Sigmoid colon (tissue), 7 donors: ENCODE results near the gene MAPRE2. TPM values are rescaled to one million over a fixed set of nuclear protein-coding genes. Genes with fewer than 3 reads are reported as not detected.

Experiments
- DNase-seq: peaks from one replicate; pipeline ENCODE4 v3.0.0-alpha.2; 2019
- H3K27ac ChIP-seq, 4 donors: fragments of 200-600 bp; sonication (generic); one replicate each; pipeline ENCODE4 v1.5.1; 2016 to 2019; ENCODE audit warnings: mild to moderate bottlenecking in 1 of 4
- H3K27me3 ChIP-seq, 3 donors: fragments of 200-600 bp; sonication (generic); one replicate each; pipeline ENCODE4 v1.5.1; 2019; ENCODE audit warnings: mild to moderate bottlenecking in 1 of 3
- H3K36me3 ChIP-seq, 4 donors: fragments of 200-600 bp; sonication (generic); one replicate each; pipeline ENCODE4 v1.5.1; 2016 to 2019
- H3K4me1 ChIP-seq, 4 donors: fragments of 200-600 bp; sonication (generic); one replicate each; pipeline ENCODE4 v1.5.1; 2017 to 2019
- H3K4me3 ChIP-seq, 4 donors: fragments of 200-600 bp; sonication (generic); one replicate each; pipeline ENCODE4 v1.5.1; 2017 to 2019; ENCODE audit warnings: mild to moderate bottlenecking in 2 of 4, moderate library complexity in 1 of 4
- H3K9me3 ChIP-seq, 4 donors: fragments of 200-600 bp in 3 of 4; sonication (generic) in 3 of 4; one replicate each; pipeline versions ENCODE4 v1.5.1 to v1.6.1; 2013 to 2019
- EP300 ChIP-seq, 4 donors: sonication (generic); formaldehyde crosslinking; IDR thresholded peaks; one replicate each; pipeline ENCODE4 v1.6.1; 2017; ENCODE audit warnings: antibody characterized with exemption in 4 of 4
- POLR2A ChIP-seq, 2 donors: fragments of 450-650 bp; IDR thresholded peaks; one replicate each; pipeline ENCODE4 v1.6.1; 2016; ENCODE audit warnings: antibody characterized with exemption in 2 of 2, mild to moderate bottlenecking in 2 of 2, moderate library complexity in 2 of 2
- POLR2AphosphoS5 ChIP-seq, 4 donors: sonication (generic); formaldehyde crosslinking; IDR thresholded peaks; one replicate each; pipeline ENCODE4 v1.6.1; 2017; ENCODE audit warnings: antibody characterized with exemption in 4 of 4
- WGBS, 2 donors: extraction: QIAGEN DNeasy Blood & Tissue Kit; methylation state at CpG; one replicate each; pipeline ENCODE4 v1.1.7; 2013; 5-methylcytosine and 5-hydroxymethylcytosine counted together
- intact Hi-C: fragments of 100-400 bp; cut with DNase I; formaldehyde crosslinking; loops from one replicate; pipeline ENCODE4 v1.15.1; 2023
- polyA plus RNA-seq, 3 donors: library from polyadenylated mRNA; stranded (reverse); fragments of 200-250 nt; gene quantifications; one replicate each; pipeline ENCODE4 v1.2.3, GENCODE V29; 2013
- total RNA-seq, 4 donors: library from RNA; depleted of rRNA; stranded (reverse); fragments of >200 nt; gene quantifications; one replicate each; pipeline ENCODE4 v1.1.0, GENCODE V29; 2016
- TF ChIP-seq, protein P1 (sequence below), 4 experiments: fragments of 450-650 bp in 3 of 4; fragments of 200-600 bp in 1 of 4; IDR thresholded peaks; one replicate each; pipeline ENCODE4 v1.5.1; 2016 to 2019; ENCODE audit warnings: antibody characterized with exemption in 4 of 4, mild to moderate bottlenecking in 3 of 4, moderate library complexity in 2 of 4
- donor health status: healthy with polysubstance abuse.
- donor health status: Bipolar disorder and iron deficiency.
- donor health status: healthy.

MAPRE2 gene
- total and polyA plus RNA-seq, 7 donors, result 14.0 to 31.6 (median 21.0) TPM

DNA sequence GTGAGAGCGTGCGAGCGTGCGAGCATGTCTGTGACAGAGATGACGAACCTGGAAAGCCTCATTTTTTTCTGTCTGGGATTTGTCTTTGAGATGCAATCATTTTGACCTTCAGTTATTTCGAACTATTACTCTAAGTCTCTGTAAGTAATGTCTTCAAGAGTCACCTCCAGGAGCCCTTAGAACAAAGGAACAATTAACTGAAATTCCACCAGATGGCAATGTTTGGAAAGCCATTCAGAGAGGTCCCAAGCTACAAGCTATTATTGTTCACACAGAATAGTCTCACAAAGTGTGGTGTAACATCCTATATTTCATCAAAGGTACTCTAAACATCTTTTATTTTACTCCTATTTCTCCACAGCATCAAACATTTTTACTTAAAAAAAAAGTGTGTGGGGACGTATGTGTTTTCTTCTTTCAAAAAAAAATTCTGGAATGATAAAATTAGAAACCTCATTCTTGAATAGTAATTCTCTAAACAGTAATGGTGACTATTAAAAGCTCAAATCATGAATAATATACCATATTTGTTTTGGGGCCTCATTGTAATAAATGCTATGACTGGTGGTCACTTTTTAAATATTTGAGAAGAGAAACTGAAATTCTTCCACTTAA lies 35.1 kb upstream of the MAPRE2 start:
- intact Hi-C loops, result loop anchor here (1.0 kb wide), 1 partner anchor 138 kb away; no protein-coding TSS in a partner anchor
- H3K9me3 ChIP-seq, result no peaks in the 10 kb centered on the region
- no peak for DNase-seq

DNA sequence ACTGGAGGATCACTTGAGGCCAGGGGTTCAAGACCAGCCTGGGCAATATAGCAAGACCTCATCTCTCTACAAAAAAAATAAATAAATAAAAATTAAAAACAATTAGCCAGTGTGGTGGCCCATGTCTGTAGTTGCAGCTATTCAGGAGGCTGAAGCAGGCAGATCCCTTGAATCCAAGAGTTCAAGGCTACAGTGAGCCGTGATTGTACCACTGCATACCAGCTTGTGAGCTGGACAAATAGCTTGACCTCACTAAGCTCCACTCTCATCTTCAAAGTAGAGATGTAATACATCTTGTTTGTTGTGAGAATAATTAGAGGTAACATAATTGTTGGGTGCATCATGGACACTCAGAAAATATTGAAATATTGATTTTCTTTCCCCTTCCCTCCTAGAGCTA lies 31.1 kb upstream of the MAPRE2 start:
- H3K27ac ChIP-seq, result no peak overlapping the region
- intact Hi-C loops, result no loop called here
- H3K36me3 ChIP-seq, result no peaks in the 10 kb centered on the region
- no peak for DNase-seq
- no peaks in the 10 kb centered on the region for H3K27me3 ChIP-seq
- H3K4me3 ChIP-seq, result no peak overlapping the region
- TF ChIP-seq EP300 (IDR thresholded peaks at IDR 0.05) (no peak), POLR2A (IDR thresholded peaks at IDR 0.05) (no peak), POLR2AphosphoS5 (IDR thresholded peaks at IDR 0.05) (no peak)
- TF ChIP-seq, protein P1, sequence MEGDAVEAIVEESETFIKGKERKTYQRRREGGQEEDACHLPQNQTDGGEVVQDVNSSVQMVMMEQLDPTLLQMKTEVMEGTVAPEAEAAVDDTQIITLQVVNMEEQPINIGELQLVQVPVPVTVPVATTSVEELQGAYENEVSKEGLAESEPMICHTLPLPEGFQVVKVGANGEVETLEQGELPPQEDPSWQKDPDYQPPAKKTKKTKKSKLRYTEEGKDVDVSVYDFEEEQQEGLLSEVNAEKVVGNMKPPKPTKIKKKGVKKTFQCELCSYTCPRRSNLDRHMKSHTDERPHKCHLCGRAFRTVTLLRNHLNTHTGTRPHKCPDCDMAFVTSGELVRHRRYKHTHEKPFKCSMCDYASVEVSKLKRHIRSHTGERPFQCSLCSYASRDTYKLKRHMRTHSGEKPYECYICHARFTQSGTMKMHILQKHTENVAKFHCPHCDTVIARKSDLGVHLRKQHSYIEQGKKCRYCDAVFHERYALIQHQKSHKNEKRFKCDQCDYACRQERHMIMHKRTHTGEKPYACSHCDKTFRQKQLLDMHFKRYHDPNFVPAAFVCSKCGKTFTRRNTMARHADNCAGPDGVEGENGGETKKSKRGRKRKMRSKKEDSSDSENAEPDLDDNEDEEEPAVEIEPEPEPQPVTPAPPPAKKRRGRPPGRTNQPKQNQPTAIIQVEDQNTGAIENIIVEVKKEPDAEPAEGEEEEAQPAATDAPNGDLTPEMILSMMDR (IDR thresholded peaks at IDR 0.05), result no peak
- H3K4me1 ChIP-seq, result no peaks in the 10 kb centered on the region
- no peaks in the 10 kb centered on the region for H3K9me3 ChIP-seq
- WGBS, 2 donors, result 96% methylated on average over 1 of the region's 1 CpG

More for the DNA sequence above, 35.1 kb upstream of the MAPRE2 start:
- Histone ChIP-seq H3K4me3 (no peak overlapping the region), H3K27me3 (no peaks in the 10 kb centered on the region), H3K36me3 (no peaks in the 10 kb centered on the region), H3K4me1 (no peaks in the 10 kb centered on the region), H3K27ac (no peak overlapping the region)
- TF ChIP-seq POLR2AphosphoS5 (IDR thresholded peaks at IDR 0.05) (no peak), EP300 (IDR thresholded peaks at IDR 0.05) (no peak), POLR2A (IDR thresholded peaks at IDR 0.05) (no peak)
- TF ChIP-seq, protein P1 (IDR thresholded peaks at IDR 0.05), result peak; percentile 50 to 68 (median 62)
- WGBS, 2 donors, result 61 to 70% methylated on average over 7 of the region's 7 CpGs

DNA sequence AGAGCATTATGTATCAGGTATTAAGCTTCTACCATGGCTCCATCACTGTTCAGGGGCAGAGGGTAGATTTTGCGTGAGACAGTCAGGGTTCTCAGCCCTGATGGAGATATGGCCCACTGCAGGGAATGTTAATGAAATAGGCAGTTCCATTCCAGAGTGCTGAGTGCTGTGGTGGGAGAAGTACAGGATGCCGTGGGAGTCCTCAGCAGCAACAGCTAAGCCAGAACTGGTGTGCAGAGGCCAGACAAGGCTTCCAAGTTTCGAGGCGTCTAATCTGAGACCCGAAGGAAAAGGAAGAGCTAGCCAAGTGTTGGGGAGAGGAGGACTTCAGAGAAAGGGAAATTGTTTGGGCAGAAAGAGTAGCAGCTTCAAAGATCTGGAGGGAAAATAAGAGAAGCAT lies 30.2 kb upstream of the MAPRE2 start:
- intact Hi-C loops, result no loop called here
- no peak overlapping the region for H3K4me3 ChIP-seq
- H3K9me3 ChIP-seq, result no peaks in the 10 kb centered on the region
- WGBS, 2 donors, result 85 to 91% methylated on average over 5 of the region's 5 CpGs
- DNase-seq, result no peak
- no peaks in the 10 kb centered on the region for H3K4me1 ChIP-seq
- no peak for TF ChIP-seq POLR2A (IDR thresholded peaks at IDR 0.05)
- TF ChIP-seq, protein P1 (IDR thresholded peaks at IDR 0.05), result no peak
- TF ChIP-seq POLR2AphosphoS5 (IDR thresholded peaks at IDR 0.05), result no peak
- TF ChIP-seq EP300 (IDR thresholded peaks at IDR 0.05), result no peak
- H3K27me3 ChIP-seq, result no peaks in the 10 kb centered on the region
- H3K27ac ChIP-seq, result no peak overlapping the region
- no peaks in the 10 kb centered on the region for H3K36me3 ChIP-seq

DNA sequence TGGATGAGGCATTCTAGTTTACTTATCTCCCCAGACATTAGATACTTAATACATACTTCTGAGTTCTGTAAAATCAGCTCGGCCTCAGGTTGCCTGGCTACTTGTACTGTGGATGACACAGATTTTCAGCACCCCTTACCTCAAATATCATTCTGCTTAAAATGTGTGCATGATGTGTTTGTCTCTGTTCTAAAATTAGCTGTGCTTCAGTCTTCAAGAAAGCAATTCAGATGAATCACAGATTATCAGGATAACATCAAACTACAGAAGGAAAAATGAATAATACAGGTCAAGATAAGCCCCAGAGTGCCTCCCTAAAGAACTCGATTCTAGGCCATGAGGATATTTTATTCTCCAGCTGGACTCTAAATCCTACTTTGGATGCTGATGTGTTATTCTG lies 21.3 kb upstream of the MAPRE2 start:
- H3K27ac ChIP-seq, result no peak overlapping the region
- 89 to 95% methylated on average over 2 of the region's 2 CpGs for WGBS, 2 donors
- DNase-seq, result no peak
- intact Hi-C loops, result loop anchor here (5.0 to 10.0 kb wide), 3 partner anchors 97 to 325 kb away; partner anchors contain the start of genes ZNF24 and ZNF397
- H3K27me3 ChIP-seq, result no peaks in the 10 kb centered on the region
- H3K36me3 ChIP-seq, result no peaks in the 10 kb centered on the region
- TF ChIP-seq, protein P1 (IDR thresholded peaks at IDR 0.05), result no peak
- TF ChIP-seq EP300 (IDR thresholded peaks at IDR 0.05), result no peak
- TF ChIP-seq POLR2AphosphoS5 (IDR thresholded peaks at IDR 0.05), result no peak
- TF ChIP-seq POLR2A (IDR thresholded peaks at IDR 0.05), result no peak
- no peak overlapping the region for H3K4me3 ChIP-seq
- peaks cover 0 to 10% (median 8%) of the 10 kb centered on the region in 4 donors for H3K4me1 ChIP-seq
- H3K9me3 ChIP-seq, result no peaks in the 10 kb centered on the region
